HG02840 (cell line): ENCODE results near the gene CELF2.
A peak's percentile ranks its signal among the peaks of the same experiment; 100 is the strongest.

Experiments used
- ATAC-seq: cut with Tn5 transposase; IDR thresholded peaks from one replicate; pipeline ENCODE4 v1.9.1; 2021; ENCODE audit warnings: mild to moderate bottlenecking, moderate library complexity, moderate number of reproducible peaks; ENCODE audit not compliant: unreplicated experiment, low FRiP score

CELF2 gene

DNA sequence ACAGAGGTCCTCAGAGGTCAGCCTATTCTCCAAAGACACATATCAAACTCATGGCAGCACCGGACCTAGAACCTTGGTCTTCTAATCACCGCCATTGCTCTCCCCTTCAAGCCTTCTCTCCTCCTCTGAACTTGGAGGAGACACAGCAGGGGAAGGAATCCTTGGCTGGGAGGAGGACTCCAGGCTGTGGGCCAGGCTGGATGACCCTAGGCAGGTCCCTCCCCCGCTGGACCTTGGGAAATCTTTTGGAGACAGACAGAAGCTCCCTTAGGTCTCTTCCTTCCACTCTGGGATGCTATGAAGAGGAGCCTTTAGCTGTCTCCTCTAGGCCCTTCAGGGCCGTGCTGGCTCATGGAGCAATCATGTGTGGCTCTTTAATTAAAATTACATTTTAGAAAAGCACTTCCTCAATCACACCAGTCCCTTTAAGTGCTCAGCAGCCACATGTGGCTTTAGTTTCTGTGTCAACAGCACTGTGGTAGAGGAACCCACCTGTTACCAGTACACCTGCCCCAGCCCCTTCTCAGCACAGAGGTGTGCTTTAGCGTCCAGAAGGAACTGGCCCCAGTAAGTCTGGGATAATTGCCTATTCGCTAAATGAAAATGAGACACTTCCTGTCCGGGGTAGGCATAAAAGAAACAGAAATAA lies 238.2 kb downstream of the CELF2 start:
- ATAC-seq, result no peak

DNA sequence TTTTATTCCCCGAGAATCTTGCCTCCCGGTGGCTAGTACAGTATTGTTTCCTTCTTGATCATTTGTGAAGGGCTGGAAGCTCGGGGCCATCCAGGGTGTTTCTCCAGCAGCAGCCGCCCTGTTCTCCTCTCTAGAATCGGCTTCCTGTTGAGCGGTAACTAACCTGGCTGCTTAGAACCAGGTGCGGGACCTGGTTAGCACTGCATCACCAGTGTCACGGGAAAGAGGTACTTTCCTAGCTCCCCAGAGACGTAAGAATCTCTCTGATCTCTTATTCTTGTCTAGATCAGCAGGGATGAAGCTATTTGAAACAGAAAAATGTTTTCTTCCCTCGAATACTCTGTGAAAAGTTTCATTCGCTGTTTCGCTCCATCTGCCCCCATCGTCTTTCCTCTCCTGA lies 239.2 kb downstream of the CELF2 start:
- ATAC-seq, result no peak

DNA sequence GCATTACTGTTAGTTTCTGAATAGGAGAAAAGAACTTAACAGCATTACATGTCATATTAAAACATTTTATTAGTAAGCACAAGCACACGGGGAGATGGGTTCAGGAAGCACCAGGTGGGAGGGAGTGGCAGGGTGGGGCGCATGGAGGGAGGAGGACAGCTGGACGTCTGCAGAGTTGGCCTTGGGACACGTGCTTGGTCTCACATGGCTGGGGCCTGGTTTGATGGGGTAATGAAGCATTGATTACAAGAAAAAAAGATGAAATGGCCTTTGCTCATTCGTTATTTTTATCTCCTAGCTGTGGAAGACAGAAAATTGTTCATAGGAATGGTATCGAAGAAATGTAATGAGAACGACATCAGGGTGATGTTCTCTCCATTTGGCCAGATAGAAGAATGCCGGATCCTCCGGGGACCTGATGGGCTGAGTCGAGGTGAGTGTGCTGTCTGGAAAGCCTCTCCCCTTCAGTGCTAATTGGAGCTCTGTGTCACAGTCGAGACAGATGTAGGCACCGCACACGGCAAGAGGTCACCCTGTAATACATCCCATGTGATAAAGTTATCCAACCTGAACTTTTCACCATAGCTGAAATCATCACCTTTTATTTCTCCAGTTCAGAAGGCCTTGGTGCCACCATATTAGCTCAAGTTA lies 239.9 kb downstream of the CELF2 start:
- no peak for ATAC-seq

DNA sequence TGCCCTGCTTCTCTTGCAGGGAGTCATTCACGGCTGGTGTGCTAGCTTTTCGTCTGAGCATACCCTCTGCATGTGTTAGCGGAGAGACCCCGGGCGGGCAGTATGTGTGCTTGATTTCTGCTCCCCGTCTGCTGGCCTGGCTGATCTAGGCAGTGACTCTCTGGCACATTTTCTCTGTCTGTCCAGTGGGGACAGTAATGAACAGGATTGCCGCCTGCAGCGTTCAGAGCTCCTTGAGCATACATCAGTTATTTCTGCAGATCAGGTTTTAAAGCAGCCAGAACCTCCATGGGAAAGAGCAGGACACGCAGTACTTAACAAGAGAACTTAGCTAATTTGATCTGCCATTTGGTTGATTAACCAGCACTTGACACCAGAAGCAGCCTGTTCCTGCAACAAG lies 242.5 kb downstream of the CELF2 start:
- no peak for ATAC-seq

DNA sequence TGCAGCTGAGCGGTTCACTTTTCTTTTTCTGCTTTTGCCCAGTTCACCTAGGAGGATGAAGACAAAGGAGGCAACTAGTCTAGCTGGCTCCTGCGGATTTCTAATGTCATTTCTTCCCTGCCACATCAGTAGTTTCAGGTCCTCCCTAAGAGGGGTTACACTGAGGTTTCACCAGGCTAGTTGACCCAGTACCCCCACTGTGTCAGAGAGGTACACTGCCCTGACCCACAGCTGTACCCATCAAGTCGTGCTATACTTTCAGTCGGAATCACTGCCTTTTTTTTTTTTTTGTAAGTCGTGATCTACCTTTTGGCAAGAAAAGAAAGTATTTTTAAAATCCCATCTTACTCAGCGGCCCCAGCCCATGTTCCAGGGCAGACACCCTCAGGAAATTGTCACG lies 243.5 kb downstream of the CELF2 start:
- no peak for ATAC-seq

DNA sequence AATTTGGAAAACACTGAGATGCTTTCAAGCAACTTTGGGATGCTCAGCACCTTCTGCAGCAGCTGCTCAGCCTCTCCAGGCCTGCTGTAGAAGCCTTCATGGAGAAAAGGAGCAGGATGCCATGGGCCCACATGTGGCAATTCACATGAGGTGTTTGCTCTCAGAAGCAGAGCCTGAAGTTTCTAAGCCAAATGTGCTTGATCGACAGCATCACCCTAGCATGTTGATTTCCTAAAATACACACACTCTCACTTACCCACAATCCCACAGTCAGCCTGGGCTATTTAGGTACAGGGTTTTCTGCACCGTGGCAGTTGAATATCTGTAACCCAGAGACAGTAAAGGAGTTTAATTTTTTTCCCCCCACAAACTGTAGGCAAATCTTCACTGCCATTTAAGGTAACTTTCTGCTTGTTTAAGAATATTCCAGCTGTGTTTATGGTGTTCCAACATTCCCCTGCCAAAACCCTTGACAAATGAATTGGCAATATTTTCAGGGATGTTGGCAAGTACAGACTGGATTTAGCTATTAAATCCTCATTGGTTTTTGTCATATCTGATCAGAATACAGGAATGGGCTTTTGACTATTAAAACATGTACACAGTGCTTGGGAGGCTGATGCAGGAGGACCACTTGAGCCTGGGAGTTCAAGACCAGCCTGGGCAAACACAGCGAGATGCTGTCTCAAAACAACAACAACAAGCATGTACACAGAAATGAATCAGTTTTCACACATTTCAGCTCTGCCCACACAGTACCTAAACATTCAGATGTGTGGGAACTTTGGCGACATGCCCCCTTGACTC lies 244.2 kb downstream of the CELF2 start:
- ATAC-seq, result no peak

DNA sequence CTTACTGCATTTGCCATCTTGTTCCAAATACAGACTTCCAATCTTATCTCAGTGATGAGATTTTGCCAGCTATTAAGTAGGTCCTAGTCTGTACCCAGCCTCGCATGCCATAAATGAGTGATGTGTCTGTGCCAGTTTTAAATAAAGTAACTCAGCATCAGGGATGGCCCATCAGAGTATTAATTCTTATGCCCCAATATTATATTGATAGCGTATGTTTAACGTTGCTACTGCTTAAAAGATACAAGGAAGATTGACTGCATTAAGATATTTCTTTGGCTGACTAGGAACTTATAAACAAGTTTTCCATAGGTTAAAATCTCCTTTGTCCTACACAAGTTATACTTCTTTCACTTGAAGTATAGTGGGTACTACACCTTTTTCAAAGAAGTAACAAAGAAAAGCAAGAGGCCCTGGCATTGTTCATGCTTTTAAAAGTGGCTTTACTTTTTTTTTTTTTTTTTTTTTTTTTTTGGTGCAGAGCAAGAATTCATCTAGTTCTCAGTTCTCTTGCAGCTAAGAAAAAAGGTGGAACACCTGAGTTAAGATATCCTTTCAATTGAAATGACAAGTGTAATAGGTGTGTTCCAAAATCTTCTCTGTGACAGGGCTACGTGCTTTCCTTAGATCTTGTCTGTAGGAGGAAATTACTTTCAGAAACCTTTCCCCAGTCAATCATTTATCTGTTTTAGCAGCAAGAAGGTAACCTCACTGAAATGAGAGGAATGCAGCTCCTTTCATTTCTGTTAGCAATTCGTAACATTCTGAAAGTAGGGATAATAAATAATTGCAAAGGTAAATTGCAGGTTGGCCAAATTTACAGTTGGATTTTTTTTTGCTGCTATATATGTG lies 245.0 kb downstream of the CELF2 start:
- no peak for ATAC-seq

DNA sequence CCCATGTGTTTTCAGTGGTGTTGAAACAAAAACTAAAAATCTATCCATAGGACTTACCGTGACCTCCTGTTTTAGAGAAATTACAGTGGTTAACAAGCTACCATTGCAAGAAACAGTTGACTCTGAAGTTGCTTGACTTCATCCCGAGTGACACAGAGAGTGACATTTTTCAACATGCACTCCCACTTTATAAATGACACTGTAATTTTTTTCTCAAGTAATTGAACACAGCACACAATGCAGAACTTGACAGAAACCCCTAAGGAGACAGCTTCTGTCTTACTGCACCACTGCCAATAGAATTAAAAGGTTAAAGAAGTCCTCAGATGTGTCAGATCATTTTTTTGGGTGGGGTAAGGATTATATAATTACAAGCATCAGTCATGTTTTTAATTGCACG lies 246.1 kb downstream of the CELF2 start:
- no peak for ATAC-seq

DNA sequence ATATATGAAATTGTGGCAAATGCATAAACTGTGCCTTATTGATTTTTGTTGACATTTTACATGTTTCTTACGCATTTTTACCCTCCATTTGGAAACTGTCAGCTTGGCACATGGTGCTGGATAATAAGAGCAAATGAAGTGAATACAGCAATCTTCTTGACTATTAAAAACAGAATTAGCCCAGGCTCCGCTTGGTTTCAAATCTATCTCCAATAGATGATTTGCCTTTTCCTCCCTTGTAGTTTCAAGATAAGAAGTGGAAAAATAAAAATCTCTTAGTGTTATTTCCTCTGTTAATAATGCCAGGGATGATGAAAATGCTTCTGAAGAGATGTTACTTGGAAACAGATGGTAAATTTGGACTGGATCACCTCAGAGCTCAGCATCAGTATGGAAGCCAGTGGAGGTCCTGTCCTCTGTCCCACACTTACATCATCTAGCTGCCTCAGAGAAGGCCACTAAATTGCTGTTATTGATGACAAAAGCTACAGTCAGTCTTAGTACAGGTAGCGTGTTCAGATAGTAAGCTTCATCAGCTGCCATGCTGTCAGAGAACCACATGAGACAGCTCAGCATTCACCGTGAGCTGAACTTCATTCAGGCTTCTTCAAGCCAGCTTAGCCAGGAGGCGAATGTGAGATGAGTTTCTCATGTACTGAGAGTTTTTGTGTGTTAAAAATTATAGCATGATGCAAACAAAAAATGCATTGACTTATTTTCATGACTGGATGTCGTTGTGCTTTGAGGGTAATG lies 246.8 kb downstream of the CELF2 start:
- no peak for ATAC-seq

DNA sequence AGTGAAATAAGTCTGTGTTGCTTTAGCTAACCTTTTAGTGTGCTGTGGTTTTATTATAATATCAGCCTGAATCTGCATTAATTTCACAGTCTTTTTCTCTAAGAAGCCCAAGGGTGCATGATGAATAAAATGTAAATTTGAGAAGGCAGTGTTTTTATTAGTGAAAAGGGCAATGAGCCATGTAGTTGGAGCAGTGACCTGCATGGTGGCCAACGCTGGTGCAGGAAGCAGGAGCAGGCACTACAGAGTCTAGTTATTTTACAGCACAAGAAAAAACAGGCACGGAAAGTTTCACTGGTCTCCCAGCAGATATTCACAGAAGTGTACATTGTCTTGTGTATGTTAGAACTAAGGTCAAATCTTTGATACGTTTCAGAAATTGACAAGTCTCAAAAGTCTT lies 247.8 kb downstream of the CELF2 start:
- ATAC-seq, result no peak

DNA sequence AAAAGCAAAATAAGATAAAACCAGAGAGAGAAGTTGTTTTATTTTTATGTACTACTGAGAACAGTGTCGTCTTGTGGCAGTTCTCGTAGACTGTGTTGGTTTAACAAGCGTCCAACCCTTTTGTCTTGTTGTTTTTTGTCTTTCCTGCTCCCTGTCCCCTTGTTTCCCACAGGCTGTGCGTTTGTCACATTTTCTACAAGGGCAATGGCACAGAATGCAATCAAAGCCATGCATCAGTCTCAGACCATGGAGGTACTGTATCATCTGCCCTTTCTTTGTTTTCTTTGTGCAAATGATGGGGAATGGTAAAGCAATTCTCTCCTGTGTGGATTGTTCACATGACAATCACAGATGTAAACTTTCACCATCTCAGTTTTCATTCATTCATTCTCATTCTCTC lies 248.8 kb downstream of the CELF2 start:
- ATAC-seq, result no peak

DNA sequence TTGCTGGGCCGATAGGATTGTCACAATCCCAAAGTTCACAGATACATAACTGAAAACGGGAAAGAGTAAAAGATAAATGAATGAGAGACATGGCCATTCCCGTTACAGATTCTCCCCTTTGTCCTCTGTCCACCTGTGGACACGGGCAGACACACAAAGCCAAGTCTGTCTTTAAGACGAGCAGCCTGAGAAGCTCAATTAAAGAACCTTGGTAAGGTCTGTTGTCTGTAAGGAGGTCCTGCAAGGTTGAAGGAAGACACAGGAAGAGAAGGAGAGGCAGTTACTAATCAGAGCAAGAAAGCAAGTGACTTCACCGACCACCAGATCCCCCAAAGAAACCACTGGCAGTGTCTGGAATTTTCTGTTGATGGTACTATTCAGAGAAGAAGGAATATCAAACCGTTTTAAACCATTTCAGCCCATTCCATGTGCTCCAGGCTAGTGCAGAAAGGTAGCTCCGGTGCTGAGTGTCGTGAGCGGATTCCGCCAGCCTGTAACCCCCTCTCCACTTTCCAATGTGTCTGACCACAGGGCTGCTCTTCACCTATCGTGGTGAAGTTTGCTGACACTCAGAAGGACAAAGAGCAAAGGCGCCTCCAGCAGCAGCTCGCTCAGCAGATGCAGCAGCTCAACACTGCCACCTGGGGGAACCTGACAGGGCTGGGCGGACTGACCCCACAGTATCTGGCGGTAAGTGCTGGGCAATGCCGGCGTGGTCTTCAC lies 252.6 kb downstream of the CELF2 start:
- ATAC-seq, result peak; percentile 55

DNA sequence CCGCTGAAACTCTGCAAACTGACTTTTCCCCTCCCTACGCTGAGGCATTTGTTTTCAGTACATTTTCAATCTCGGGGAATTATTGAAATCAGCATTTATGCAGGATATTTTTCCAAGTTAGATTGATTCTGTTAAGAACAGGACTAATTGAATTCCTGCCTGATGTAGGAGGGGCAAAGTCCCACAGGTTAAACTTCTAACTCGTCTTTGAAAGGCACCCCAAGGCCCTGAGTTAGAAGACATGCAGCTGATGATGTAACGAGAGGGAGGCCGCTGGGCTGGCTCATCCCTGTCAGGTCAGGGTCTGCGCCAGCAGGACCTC lies 253.1 kb downstream of the CELF2 start:
- no peak for ATAC-seq

DNA sequence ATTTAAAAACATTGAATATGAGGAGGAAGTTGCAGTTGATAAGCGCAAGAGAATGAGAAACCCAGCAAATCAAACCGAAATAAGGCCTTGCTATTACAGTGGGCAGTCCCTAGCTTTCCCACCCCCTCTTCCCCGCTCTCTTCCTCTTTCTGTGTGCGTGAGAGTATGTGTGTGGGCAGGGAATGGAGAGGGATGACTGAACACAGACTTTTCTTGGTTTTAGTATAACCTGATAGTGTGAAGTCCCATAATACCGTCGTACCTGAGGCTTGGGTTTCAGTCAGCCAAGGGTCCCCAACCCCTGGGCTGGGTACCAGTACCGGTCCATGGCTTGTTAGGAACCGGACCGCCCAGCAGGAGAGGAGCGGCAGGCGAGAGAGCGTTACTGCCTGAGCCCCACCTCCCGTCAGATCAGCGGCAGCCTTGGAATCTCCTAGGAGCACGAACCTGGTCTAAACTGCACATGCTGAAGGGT lies 255.3 kb downstream of the CELF2 start:
- ATAC-seq, result peak; percentile 48

DNA sequence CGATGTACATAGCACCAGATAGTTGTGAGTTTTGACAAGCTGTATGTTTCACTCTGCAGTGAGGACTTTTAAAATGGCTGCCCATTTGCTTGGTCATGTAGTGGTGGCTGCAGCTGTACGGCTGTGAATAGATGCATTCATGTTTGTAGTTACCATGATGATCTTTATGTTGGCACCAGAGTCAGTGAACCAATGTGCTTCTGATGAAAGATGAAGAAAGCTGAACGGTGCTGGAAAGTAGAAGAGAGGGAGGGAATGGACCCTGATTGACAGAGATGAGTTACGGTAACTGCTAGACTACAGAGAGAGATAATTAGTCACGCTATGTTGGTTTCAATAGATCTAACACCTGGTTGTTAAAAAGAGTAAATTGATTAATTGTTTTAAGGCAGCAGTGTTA lies 256.8 kb downstream of the CELF2 start:
- no peak for ATAC-seq

DNA sequence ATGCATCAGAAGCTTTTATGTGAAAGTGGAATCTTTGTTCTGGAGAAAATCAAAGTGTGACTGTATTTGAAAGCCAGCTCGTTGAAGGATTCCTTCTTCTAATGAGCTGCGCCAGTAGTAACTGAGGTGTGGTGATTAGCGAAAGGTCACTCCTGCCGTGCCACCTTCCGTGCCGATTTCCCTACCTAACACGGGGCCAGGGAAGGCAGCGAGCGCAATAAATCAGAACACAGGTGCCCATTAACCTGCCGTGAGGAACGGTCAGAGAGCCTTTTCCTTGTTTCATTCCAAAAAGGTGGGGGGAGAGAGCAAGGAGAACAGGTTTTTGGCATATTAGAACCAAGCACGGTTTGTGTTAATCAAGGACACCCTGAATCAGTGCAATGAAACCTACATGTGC lies 258.0 kb downstream of the CELF2 start:
- no peak for ATAC-seq

DNA sequence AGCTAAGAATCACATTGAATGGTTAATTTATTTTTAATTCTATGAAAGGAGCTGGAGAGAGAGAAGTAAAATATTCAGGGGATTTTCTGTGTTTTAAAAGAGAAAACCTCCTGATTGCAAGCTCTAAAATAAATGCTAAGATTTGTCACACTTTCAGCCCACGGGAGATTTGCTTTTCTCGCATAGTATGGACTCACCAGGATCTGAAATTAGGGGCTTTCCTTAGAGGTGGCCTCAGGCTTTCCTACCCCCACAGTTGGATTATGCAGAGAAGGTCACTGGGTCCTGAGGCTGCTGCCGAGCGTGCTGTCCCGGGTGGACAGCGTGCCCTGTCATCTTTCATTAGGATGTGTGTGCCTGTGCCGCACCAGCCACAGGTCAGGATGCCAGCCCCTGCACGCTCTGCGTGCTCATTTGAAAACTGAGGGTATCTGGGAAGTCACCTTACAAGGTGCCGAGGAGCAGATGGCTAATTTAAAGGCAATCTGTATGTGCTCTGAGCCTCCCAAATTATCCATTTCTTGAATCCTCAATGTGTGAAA lies 258.8 kb downstream of the CELF2 start:
- no peak for ATAC-seq

DNA sequence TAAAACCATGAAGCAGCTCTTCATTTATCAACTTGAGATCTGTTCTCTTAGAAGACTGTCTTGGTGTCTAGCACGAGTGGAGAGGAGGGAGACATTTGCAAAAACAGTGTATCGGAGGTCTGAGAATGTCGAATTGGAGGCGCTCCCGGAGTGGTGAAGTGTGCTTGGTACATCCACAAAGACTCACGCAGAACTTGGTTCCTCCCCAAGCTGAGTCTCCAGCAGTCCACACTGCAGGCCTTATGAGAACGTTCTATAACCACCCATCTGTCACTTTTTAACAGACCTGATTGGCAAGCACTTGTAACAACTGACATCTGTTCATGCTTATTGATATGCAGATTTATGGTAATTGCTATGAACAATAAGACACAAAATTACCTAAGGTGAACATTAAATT lies 261.6 kb downstream of the CELF2 start:
- no peak for ATAC-seq
